GM21447 (cell line): ENCODE data around the gene CALHM1.

Source experiments
- ATAC-seq: cut with Tn5 transposase; IDR thresholded peaks from one replicate; pipeline ENCODE4 v1.9.1; 2021; ENCODE audit not compliant: unreplicated experiment

CALHM1 gene

GRCh38 chr10:103456074-103456660 lies 2.5 kb downstream of the CALHM1 start:
- ATAC-seq = no peak

GRCh38 chr10:103455235-103455634 lies 3.5 kb downstream of the CALHM1 start:
- no peak for ATAC-seq

GRCh38 chr10:103454026-103454425 lies 4.7 kb downstream of the CALHM1 start:
- ATAC-seq = no peak

- ATAC-seq = no peak
Observed at GRCh38 chr10:103452506-103453230, 6.0 kb downstream of the CALHM1 start.

GRCh38 chr10:103451831-103452505 lies 6.7 kb downstream of the CALHM1 start, which contains the start of gene CALHM2:
TSS of gene CALHM2 (minus strand) at chr10:103452370. CDS start at chr10:103449941, 2,429 bp downstream.
- ATAC-seq = peak; percentile 83

- no peak for ATAC-seq
Observed at GRCh38 chr10:103451091-103451813, 7.4 kb downstream of the CALHM1 start.

- ATAC-seq = no peak
Observed at GRCh38 chr10:103450201-103450695, 8.5 kb downstream of the CALHM1 start.

- no peak for ATAC-seq
Observed at GRCh38 chr10:103449208-103450144, 9.2 kb downstream of the CALHM1 start.

GRCh38 chr10:103448746-103449145 lies 10.0 kb downstream of the CALHM1 start:
- ATAC-seq = no peak

GRCh38 chr10:103447187-103447586 lies 11.5 kb downstream of the CALHM1 start:
- no peak for ATAC-seq

GRCh38 chr10:103445767-103446567 lies 12.7 kb downstream of the CALHM1 start:
- ATAC-seq = no peak

- ATAC-seq = no peak
Observed at GRCh38 chr10:103445366-103445765, 13.3 kb downstream of the CALHM1 start.

- no peak for ATAC-seq
Observed at GRCh38 chr10:103444478-103444877, 14.2 kb downstream of the CALHM1 start.

- no peak for ATAC-seq
Observed at GRCh38 chr10:103443475-103444185, 15.1 kb downstream of the CALHM1 start.

- ATAC-seq = no peak
Observed at GRCh38 chr10:103442031-103442461, 16.7 kb downstream of the CALHM1 start.

- no peak for ATAC-seq
Observed at GRCh38 chr10:103441611-103442010, 17.1 kb downstream of the CALHM1 start.

GRCh38 chr10:103441206-103441605 lies 17.5 kb downstream of the CALHM1 start:
- ATAC-seq = no peak

GRCh38 chr10:103440416-103440815 lies 18.3 kb downstream of the CALHM1 start:
- no peak for ATAC-seq

GRCh38 chr10:103439776-103440175 lies 18.9 kb downstream of the CALHM1 start:
- no peak for ATAC-seq
